ENCODE measurements around the gene YBX3. TPM values are rescaled to one million over a fixed set of nuclear protein-coding genes. Genes with fewer than 3 reads are reported as not detected.

The YBX3 gene
- polyA plus RNA-seq, 1 of the 3 experiments (the other 2 are of a cell fraction), result 22.4 TPM

DNA sequence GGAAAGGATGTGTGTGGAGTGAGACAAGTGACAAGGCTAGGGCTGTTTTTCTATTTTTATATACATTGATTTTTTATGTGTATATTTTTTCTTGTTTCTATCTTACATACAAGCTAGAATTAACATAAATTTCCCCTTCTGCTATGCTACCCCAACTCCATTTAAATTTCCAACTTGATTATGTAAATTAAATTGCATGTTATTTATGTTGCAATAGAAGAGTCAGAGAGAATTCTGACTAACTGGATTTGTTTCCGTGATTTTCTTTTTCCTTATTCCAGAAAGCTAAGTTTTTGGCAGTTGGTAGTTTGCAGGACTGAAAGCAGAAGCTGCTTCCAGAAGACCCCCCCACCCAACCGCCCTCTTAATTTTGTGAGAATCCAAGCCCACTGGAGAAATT lies 8.9 kb upstream of the YBX3 start:
- DNase-seq, result no peak
- Histone ChIP-seq H3K9me3 (no peaks in the 10 kb centered on the region), H4K20me1 (ENCODE audit: insufficient read depth) (no peaks in the 10 kb centered on the region), H3K27ac (ENCODE audit: low read depth in 2 of 2, low read length in 1 of 2) (no peak overlapping the region), H3K36me3 (replicated peaks in 1 of 2; ENCODE audit: control insufficient read depth in 1 of 2, insufficient read depth in 2 of 2, low read length in 1 of 2) (no peaks in the 10 kb centered on the region), H3K4me2 (no peak overlapping the region), H3K9ac (no peak overlapping the region), H3K9me2 (no peaks in the 10 kb centered on the region), H3F3A (replicated peaks; ENCODE audit: insufficient read depth) (no peaks in the 10 kb centered on the region), H3K27me3 (ENCODE audit: insufficient read depth) (peaks cover 61% of the 10 kb centered on the region), H3K4me3 (ENCODE audit: low read depth in 2 of 2, low read length in 1 of 2) (no peak overlapping the region), H3K79me2 (ENCODE audit: insufficient read depth) (no peaks in the 10 kb centered on the region), H3K4me1 (ENCODE audit: control insufficient read depth in 1 of 2, insufficient read depth in 2 of 2, low read depth in 1 of 2, low read length in 1 of 2) (no peaks in the 10 kb centered on the region), H2AFZ (ENCODE audit: low read depth) (no peak overlapping the region)
- WGBS (ENCODE audit: low lambda C conversion rate), result 3% methylated on average over 2 of the region's 2 CpGs
- CTCF ChIA-PET, result interaction anchor here (0.8 to 3.9 kb wide), 5 partner anchors 9 to 531 kb away, joined by 3 to 20 read pairs (median 4); no protein-coding TSS in a partner anchor
- TF ChIP-seq JUND (IDR thresholded peaks at IDR 0.05), result no peak
- POLR2A ChIA-PET, result no interaction called here

DNA sequence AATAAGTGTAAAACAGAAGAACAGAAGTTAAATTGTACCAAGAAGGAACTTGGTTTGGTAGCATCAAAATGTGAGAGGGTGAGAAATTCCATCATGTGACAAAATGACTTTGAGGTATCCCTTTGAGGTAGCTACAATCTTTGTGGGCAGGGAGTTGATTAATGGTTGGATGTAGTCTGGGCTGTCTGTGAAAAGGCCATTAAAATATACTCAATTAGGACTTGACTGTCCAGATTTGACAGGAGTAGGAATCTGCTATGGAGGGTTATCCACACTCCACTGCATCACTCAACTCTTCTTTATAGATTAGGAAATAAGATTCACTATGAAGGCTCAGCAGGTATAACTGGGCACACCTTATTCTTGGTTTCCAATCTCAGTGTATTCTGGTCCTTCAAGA lies 7.4 kb upstream of the YBX3 start:
- POLR2A ChIA-PET, result no interaction called here
- no peak overlapping the region for H3K9ac ChIP-seq
- H3F3A ChIP-seq (replicated peaks; ENCODE audit: insufficient read depth), result no peaks in the 10 kb centered on the region
- no peak overlapping the region for H2AFZ ChIP-seq (ENCODE audit: low read depth)
- no peak overlapping the region for H3K27ac ChIP-seq (ENCODE audit: low read depth in 2 of 2, low read length in 1 of 2)
- TF ChIP-seq, protein P1, sequence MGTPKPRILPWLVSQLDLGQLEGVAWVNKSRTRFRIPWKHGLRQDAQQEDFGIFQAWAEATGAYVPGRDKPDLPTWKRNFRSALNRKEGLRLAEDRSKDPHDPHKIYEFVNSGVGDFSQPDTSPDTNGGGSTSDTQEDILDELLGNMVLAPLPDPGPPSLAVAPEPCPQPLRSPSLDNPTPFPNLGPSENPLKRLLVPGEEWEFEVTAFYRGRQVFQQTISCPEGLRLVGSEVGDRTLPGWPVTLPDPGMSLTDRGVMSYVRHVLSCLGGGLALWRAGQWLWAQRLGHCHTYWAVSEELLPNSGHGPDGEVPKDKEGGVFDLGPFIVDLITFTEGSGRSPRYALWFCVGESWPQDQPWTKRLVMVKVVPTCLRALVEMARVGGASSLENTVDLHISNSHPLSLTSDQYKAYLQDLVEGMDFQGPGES (IDR thresholded peaks at IDR 0.05; ENCODE audit: low read depth, low read length), result no peak
- TF ChIP-seq, protein P2, sequence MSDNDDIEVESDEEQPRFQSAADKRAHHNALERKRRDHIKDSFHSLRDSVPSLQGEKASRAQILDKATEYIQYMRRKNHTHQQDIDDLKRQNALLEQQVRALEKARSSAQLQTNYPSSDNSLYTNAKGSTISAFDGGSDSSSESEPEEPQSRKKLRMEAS (IDR thresholded peaks at IDR 0.05; ENCODE audit: low read depth), result no peak
- TF ChIP-seq RXRA (IDR thresholded peaks at IDR 0.05; ENCODE audit: borderline replicate concordance, low read depth), result no peak
- H3K27me3 ChIP-seq (ENCODE audit: insufficient read depth), result peaks cover 74% of the 10 kb centered on the region
- no peaks in the 10 kb centered on the region for H3K36me3 ChIP-seq (replicated peaks in 1 of 2; ENCODE audit: control insufficient read depth in 1 of 2, insufficient read depth in 2 of 2, low read length in 1 of 2)
- H3K4me1 ChIP-seq (ENCODE audit: control insufficient read depth in 1 of 2, insufficient read depth in 2 of 2, low read depth in 1 of 2, low read length in 1 of 2), result no peaks in the 10 kb centered on the region
- no peaks in the 10 kb centered on the region for H4K20me1 ChIP-seq (ENCODE audit: insufficient read depth)
- H3K4me3 ChIP-seq (ENCODE audit: low read depth in 2 of 2, low read length in 1 of 2), result no peak overlapping the region
- H3K4me2 ChIP-seq, result no peak overlapping the region
- no peaks in the 10 kb centered on the region for H3K9me2 ChIP-seq
- DNase-seq, result no peak
- H3K79me2 ChIP-seq (ENCODE audit: insufficient read depth), result no peaks in the 10 kb centered on the region
- CTCF ChIA-PET, result interaction anchor here (1.0 to 3.9 kb wide), 4 partner anchors 10 to 756 kb away, joined by 4 to 20 read pairs (median 4); no protein-coding TSS in a partner anchor
- no peaks in the 10 kb centered on the region for H3K9me3 ChIP-seq

DNA sequence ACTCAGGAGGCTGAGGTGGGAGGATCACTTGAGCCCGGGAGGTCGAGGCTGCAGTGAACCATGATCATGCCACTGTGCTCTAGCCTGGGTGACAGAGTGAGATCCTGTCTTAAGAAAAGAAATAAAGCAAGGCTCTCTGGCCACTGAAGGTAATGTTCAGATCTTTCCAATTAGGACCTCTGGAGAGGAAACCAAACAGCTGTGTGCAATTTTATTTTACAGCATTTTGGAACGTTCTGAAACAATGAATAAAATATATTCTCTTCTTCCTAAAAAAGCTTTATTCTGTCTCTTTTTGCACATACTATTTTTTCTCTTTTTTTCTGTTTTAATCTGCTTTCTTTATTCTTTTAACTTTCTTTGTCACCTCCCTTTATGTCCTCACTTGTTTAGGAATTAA lies 5.0 kb upstream of the YBX3 start:
- no peak for DNase-seq
- Histone ChIP-seq H3K27me3 (ENCODE audit: insufficient read depth) (peaks cover 70% of the 10 kb centered on the region), H3K4me3 (ENCODE audit: low read depth in 2 of 2, low read length in 1 of 2) (no peak overlapping the region), H3K79me2 (ENCODE audit: insufficient read depth) (no peaks in the 10 kb centered on the region), H3K4me1 (ENCODE audit: control insufficient read depth in 1 of 2, insufficient read depth in 2 of 2, low read depth in 1 of 2, low read length in 1 of 2) (no peaks in the 10 kb centered on the region), H3K9me2 (no peaks in the 10 kb centered on the region), H3K27ac (ENCODE audit: low read depth in 2 of 2, low read length in 1 of 2) (no peak overlapping the region), H3F3A (replicated peaks; ENCODE audit: insufficient read depth) (no peaks in the 10 kb centered on the region), H4K20me1 (ENCODE audit: insufficient read depth) (no peaks in the 10 kb centered on the region), H3K4me2 (no peak overlapping the region), H3K9me3 (no peaks in the 10 kb centered on the region), H2AFZ (ENCODE audit: low read depth) (no peak overlapping the region), H3K36me3 (replicated peaks in 1 of 2; ENCODE audit: control insufficient read depth in 1 of 2, insufficient read depth in 2 of 2, low read length in 1 of 2) (no peaks in the 10 kb centered on the region), H3K9ac (no peak overlapping the region)
- POLR2A ChIA-PET, result no interaction called here
- TF ChIP-seq, protein P3, sequence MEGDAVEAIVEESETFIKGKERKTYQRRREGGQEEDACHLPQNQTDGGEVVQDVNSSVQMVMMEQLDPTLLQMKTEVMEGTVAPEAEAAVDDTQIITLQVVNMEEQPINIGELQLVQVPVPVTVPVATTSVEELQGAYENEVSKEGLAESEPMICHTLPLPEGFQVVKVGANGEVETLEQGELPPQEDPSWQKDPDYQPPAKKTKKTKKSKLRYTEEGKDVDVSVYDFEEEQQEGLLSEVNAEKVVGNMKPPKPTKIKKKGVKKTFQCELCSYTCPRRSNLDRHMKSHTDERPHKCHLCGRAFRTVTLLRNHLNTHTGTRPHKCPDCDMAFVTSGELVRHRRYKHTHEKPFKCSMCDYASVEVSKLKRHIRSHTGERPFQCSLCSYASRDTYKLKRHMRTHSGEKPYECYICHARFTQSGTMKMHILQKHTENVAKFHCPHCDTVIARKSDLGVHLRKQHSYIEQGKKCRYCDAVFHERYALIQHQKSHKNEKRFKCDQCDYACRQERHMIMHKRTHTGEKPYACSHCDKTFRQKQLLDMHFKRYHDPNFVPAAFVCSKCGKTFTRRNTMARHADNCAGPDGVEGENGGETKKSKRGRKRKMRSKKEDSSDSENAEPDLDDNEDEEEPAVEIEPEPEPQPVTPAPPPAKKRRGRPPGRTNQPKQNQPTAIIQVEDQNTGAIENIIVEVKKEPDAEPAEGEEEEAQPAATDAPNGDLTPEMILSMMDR (IDR thresholded peaks at IDR 0.05), result no peak
- TF ChIP-seq FOSL2 (IDR thresholded peaks at IDR 0.05; ENCODE audit: borderline replicate concordance, low read depth), result no peak
- TF ChIP-seq FOXM1 (IDR thresholded peaks at IDR 0.05; ENCODE audit: low read depth), result no peak
- TF ChIP-seq RCOR1 (IDR thresholded peaks at IDR 0.05; ENCODE audit: low read length), result no peak
- CTCF ChIA-PET, result interaction anchor here (1.3 kb wide), 1 partner anchor 22 kb away, joined by 3 read pairs; no protein-coding TSS in a partner anchor
- WGBS (ENCODE audit: low lambda C conversion rate), result 6% methylated on average over 3 of the region's 3 CpGs
